Left ventricle myocardium inferior (tissue), 1 donor: Measurements from ENCODE around the gene FRAS1. TPM values are rescaled to one million over a fixed set of nuclear protein-coding genes. Genes with fewer than 3 reads are reported as not detected.
"Not testable (repeated sequence)": the region's sequence is repeated elsewhere in the genome, so short reads cannot be mapped to it uniquely, and the experiment has no call there.

Experiments
- DNase-seq: peaks from one replicate; pipeline ENCODE4 v3.0.0-alpha.2; 2020
- H3K27ac ChIP-seq: fragments of 200-600 bp; replicated peaks from 2 replicates; pipeline ENCODE4 v1.8.0; 2021
- H3K27me3 ChIP-seq: fragments of 200-600 bp; 2 replicates; pipeline ENCODE4 v1.8.0; 2021; ENCODE audit warnings: low read depth
- H3K36me3 ChIP-seq: fragments of 200-600 bp; 2 replicates; pipeline ENCODE4 v1.8.0; 2021
- H3K4me1 ChIP-seq: fragments of 200-600 bp; 2 replicates; pipeline ENCODE4 v1.8.0; 2021
- H3K4me3 ChIP-seq: fragments of 200-600 bp; 2 replicates; pipeline ENCODE4 v1.8.0; 2021; ENCODE audit warnings: mild to moderate bottlenecking, moderate library complexity
- H3K9me3 ChIP-seq: fragments of 200-600 bp; replicated peaks from 2 replicates; pipeline ENCODE4 v1.8.0; 2021
- CTCF ChIP-seq: fragments of 200-600 bp; IDR thresholded peaks from 2 replicates; pipeline ENCODE4 v1.8.0; 2021; ENCODE audit warnings: antibody characterized with exemption, mild to moderate bottlenecking, borderline replicate concordance
- intact Hi-C: fragments of 100-400 bp; cut with micrococcal nuclease; formaldehyde crosslinking; loops from one replicate; pipeline ENCODE4 v1.11.0; 2022
- long read RNA-seq: library from polyadenylated mRNA; unstranded; transcript quantifications from one replicate; pipeline ENCODE4 v2.0.0, GENCODE V29; 2021
- total RNA-seq: library from RNA; stranded (reverse); fragmentation: NEBNext Ultra II Directional; extraction: Animal tissue kit (Norgen Biotek cat#: 25700); gene quantifications from one replicate; pipeline ENCODE4 v1.2.1, GENCODE V29; 2021
- donor health status: DM: no; HTN: yes; CAD: no; lungs with severe emphysema.

FRAS1 gene, protein sequence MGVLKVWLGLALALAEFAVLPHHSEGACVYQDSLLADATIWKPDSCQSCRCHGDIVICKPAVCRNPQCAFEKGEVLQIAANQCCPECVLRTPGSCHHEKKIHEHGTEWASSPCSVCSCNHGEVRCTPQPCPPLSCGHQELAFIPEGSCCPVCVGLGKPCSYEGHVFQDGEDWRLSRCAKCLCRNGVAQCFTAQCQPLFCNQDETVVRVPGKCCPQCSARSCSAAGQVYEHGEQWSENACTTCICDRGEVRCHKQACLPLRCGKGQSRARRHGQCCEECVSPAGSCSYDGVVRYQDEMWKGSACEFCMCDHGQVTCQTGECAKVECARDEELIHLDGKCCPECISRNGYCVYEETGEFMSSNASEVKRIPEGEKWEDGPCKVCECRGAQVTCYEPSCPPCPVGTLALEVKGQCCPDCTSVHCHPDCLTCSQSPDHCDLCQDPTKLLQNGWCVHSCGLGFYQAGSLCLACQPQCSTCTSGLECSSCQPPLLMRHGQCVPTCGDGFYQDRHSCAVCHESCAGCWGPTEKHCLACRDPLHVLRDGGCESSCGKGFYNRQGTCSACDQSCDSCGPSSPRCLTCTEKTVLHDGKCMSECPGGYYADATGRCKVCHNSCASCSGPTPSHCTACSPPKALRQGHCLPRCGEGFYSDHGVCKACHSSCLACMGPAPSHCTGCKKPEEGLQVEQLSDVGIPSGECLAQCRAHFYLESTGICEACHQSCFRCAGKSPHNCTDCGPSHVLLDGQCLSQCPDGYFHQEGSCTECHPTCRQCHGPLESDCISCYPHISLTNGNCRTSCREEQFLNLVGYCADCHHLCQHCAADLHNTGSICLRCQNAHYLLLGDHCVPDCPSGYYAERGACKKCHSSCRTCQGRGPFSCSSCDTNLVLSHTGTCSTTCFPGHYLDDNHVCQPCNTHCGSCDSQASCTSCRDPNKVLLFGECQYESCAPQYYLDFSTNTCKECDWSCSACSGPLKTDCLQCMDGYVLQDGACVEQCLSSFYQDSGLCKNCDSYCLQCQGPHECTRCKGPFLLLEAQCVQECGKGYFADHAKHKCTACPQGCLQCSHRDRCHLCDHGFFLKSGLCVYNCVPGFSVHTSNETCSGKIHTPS (N-terminal part only)
- total RNA-seq, result 1.4 TPM
- long read RNA-seq, result 0 reads

DNA sequence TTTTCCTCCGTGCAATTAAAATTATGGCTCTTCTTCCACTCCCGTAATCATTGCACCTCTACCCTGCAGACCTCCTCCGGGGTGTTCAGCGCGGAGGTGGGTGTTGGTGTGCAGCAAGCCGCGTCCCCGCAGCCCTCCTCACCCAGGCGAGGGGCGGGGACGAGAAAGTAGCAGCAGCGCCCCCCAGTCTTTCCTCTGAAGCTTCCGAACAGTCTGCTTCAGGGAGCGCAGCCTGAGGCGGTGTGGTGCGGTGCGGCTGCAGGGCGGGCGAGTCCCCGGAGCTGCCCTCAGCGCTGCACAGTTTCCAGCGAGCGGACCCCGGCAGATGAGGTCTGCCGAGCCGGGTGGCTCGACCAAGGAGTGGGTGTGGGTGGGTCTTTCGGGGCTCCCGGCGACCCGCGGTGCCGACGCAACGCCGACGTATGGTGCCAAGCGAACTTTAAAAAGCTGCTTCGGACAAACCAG lies at the start of gene FRAS1:
TSS of gene FRAS1 (plus strand) at position 189 of the 465 bp plus-strand sequence. CDS start 687 bp downstream, outside the sequence.
- DNase-seq, result peak; percentile 26
- no peak for TF ChIP-seq CTCF
- no peaks in the 10 kb centered on the region for H3K27me3 ChIP-seq
- no peaks in the 10 kb centered on the region for H3K36me3 ChIP-seq
- H3K27ac ChIP-seq, result peak within 1 kb of the TSS; percentile 91
- peaks cover 34% of the 10 kb centered on the region for H3K4me1 ChIP-seq
- intact Hi-C loops, result no loop called here
- H3K9me3 ChIP-seq, result no peaks in the 10 kb centered on the region
- H3K4me3 ChIP-seq, result peak within 1 kb of the TSS; percentile 84

DNA sequence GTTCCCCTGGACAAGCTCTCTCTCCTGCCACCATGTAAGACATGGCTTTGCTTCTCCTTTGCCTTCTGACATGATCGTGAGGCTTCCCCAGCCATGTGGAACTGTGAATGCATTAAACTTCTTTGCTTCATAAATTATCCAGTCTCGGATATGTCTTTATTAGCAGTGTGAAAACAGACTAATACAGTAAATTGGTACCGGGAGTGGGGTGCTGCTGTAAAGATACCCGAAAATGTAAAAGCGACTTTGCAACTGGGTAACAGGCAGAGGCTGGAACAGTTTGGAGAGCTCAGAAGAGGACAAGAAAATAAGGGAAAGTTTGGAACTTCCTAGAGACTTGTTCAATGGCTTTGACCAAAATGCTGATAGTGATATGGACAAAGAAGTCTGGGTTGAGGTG lies 46.1 kb upstream of the FRAS1 start:
- H3K27me3 ChIP-seq, H3K4me3 ChIP-seq, DNase-seq, intact Hi-C loops, H3K4me1 ChIP-seq, H3K36me3 ChIP-seq, H3K27ac ChIP-seq: not testable (repeated sequence)
- peaks cover 16% of the 10 kb centered on the region for H3K9me3 ChIP-seq

DNA sequence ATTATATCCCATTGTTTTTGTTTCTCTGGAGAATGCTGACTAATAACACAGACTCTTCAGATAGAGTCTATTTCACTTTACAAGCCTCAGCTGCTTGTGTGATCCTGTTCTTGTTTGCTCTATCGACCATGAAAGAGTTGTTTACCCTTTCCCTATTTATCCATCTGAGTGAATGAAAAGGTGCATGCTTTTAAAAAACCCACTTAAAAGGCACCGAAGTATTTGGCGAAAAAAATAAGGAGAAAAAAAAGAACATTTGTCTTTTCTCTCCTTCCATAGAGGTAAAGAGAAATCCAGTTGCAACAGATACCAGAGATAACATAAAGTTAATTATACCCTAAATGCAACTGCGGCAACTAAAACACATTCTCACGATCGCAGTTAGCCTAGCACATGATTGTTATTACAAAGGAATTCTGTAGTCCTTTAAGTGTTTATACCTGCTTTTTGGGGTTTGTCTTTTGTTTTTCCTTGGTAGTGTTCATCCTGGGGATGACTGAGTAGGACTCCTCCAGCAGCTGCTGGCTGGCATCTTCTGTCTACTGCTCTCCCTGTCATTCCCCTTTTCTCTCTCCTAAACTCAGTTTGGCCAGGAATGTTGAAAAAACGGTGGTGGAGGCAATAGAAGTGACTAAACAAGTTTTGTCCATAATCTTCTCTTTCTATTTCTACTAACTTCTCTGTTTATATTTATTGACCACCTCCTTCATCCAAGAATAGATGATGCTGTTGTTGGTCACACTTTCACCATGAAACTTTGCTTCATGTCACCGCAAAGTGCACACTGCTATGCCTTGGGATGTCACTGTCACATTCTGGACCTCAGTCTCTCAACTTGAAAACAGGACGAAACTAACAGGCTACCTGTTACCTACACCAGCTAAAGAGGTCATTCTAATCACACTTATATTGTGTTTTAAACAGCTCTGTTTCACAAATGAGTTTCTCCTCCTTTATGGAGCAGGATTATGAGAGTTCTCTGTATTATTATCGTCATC lies 41.9 kb upstream of the FRAS1 start:
- intact Hi-C loops, result no loop called here
- Histone ChIP-seq H3K9me3 (peaks cover 16% of the 10 kb centered on the region), H3K27me3 (no peaks in the 10 kb centered on the region), H3K36me3 (no peaks in the 10 kb centered on the region), H3K4me3 (no peak overlapping the region), H3K27ac (no peak overlapping the region), H3K4me1 (no peaks in the 10 kb centered on the region)
- no peak for TF ChIP-seq CTCF
- DNase-seq, result no peak

GRCh38 chr4:78018271-78019049 lies 38.7 kb upstream of the FRAS1 start:
- no peak for DNase-seq
- no peak overlapping the region for H3K27ac ChIP-seq
- H3K27me3 ChIP-seq, result no peaks in the 10 kb centered on the region
- H3K4me3 ChIP-seq, result no peak overlapping the region
- intact Hi-C loops, result no loop called here
- H3K36me3 ChIP-seq, result no peaks in the 10 kb centered on the region
- no peaks in the 10 kb centered on the region for H3K9me3 ChIP-seq
- TF ChIP-seq CTCF, result no peak
- H3K4me1 ChIP-seq, result no peaks in the 10 kb centered on the region

DNA sequence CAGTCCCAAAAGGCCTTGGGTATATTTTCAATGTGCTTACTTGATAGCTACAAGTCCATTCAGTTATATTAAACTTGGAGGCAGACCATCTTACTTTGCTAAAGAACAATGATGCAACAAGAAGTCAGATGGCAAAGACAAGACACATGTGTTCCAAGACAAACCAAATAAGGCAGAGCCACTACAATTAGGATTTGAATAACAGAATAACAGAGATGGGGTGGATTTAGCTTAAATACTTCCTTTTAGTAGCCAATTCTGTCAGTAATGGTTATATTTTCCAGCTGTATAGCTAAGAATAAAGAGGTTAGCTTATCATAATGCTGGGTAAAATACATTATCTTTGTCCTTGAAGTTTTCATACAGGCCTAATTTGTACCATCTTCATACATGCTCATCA lies 37.7 kb upstream of the FRAS1 start:
- Histone ChIP-seq H3K4me3 (no peak overlapping the region), H3K4me1 (no peaks in the 10 kb centered on the region), H3K36me3 (no peaks in the 10 kb centered on the region), H3K9me3 (no peaks in the 10 kb centered on the region), H3K27me3 (no peaks in the 10 kb centered on the region), H3K27ac (no peak overlapping the region)
- no peak for DNase-seq
- intact Hi-C loops, result no loop called here
- no peak for TF ChIP-seq CTCF
